ENCODE measurements around the gene SLC16A1. TPM values are rescaled to one million over a fixed set of nuclear protein-coding genes. Genes with fewer than 3 reads are reported as not detected.

SLC16A1 gene
- total RNA-seq, 1 experiment from 2014 or later: 328 TPM

DNA sequence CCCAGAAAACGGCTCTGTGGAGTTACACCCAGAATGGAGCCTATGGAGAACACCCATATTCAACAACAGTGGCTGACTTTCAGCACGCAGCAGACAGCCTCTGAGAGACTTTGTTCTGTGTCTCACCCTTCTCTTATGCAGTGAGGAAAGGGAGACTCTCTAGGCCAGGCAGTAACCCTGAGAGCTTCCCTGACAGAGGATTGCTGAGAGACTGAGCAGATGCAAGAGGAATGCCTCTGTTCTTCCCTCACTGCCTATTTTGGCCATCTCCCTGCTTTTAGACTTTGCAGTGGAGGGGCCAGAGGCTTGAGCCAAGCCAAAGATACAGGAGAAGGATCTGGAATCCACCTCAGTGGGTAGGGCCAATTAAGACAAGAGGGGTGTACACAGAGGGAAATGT, 41.8 kb upstream of the SLC16A1 start:
- DNase-seq (ENCODE audit: low spot score) (no peak), ATAC-seq (no peak)
- Mint-ChIP-seq H3K27ac (no peak overlapping the region), H3K4me3 (no peak overlapping the region), H3K27me3 (ENCODE audit: low read depth) (no peaks in the 10 kb centered on the region), H3K36me3 (peaks cover 16% of the 10 kb centered on the region), H3K4me1 (peaks cover 4% of the 10 kb centered on the region), H3K9me3 (no peaks in the 10 kb centered on the region)
- TF ChIP-seq CREM (CRISPR knock-in tag; IDR thresholded peaks at IDR 0.05) (no peak), ZNF232 (CRISPR knock-in tag; IDR thresholded peaks at IDR 0.05) (no peak), CBFB (CRISPR knock-in tag; IDR thresholded peaks at IDR 0.05; ENCODE audit: low read depth) (no peak), ESRRA (CRISPR knock-in tag; IDR thresholded peaks at IDR 0.05; ENCODE audit: borderline replicate concordance) (no peak), JAZF1 (CRISPR knock-in tag; IDR thresholded peaks at IDR 0.05) (no peak), HMGA2 (CRISPR knock-in tag; IDR thresholded peaks at IDR 0.05) (no peak), CREB1 (CRISPR knock-in tag; IDR thresholded peaks at IDR 0.05) (no peak), MXD4 (CRISPR knock-in tag; IDR thresholded peaks at IDR 0.05; ENCODE audit: borderline replicate concordance) (no peak)
- TF ChIP-seq, protein P1, sequence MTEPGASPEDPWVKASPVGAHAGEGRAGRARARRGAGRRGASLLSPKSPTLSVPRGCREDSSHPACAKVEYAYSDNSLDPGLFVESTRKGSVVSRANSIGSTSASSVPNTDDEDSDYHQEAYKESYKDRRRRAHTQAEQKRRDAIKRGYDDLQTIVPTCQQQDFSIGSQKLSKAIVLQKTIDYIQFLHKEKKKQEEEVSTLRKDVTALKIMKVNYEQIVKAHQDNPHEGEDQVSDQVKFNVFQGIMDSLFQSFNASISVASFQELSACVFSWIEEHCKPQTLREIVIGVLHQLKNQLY (CRISPR knock-in tag; IDR thresholded peaks at IDR 0.05): no peak
- TF ChIP-seq, protein P2, sequence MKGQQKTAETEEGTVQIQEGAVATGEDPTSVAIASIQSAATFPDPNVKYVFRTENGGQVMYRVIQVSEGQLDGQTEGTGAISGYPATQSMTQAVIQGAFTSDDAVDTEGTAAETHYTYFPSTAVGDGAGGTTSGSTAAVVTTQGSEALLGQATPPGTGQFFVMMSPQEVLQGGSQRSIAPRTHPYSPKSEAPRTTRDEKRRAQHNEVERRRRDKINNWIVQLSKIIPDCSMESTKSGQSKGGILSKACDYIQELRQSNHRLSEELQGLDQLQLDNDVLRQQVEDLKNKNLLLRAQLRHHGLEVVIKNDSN (CRISPR knock-in tag; IDR thresholded peaks at IDR 0.05): no peak
- POLR2A ChIA-PET: no interaction called here
- CTCF ChIA-PET: interaction anchor here (2.0 to 2.5 kb wide), 2 partner anchors 44 to 75 kb away, joined by 7 to 12 read pairs; partner anchors contain the start of gene LRIG2

GRCh38 chr1:112995890-112996289, 39.9 kb upstream of the SLC16A1 start:
- no peaks in the 10 kb centered on the region for H3K27me3 Mint-ChIP-seq (ENCODE audit: low read depth)
- H3K4me3 Mint-ChIP-seq: no peak overlapping the region
- H3K36me3 Mint-ChIP-seq: peaks cover 9% of the 10 kb centered on the region
- ATAC-seq (no peak), DNase-seq (ENCODE audit: low spot score) (no peak)
- H3K4me1 Mint-ChIP-seq: peaks cover 11% of the 10 kb centered on the region
- ChIA-PET CTCF (no interaction called here), POLR2A (interaction anchor here (0.6 kb wide), 1 partner anchor 46 kb away, joined by 3 read pairs; no protein-coding TSS in a partner anchor)
- no peak overlapping the region for H3K27ac Mint-ChIP-seq
- no peaks in the 10 kb centered on the region for H3K9me3 Mint-ChIP-seq
- TF ChIP-seq NR2C2 (CRISPR knock-in tag; IDR thresholded peaks at IDR 0.05) (no peak), ZNF317 (CRISPR knock-in tag; IDR thresholded peaks at IDR 0.05; ENCODE audit: borderline replicate concordance, low read depth) (no peak), ATF2 (CRISPR knock-in tag; IDR thresholded peaks at IDR 0.05; ENCODE audit: borderline replicate concordance, low read depth) (no peak), MAX (CRISPR knock-in tag; IDR thresholded peaks at IDR 0.05) (no peak), SOX15 (CRISPR knock-in tag; IDR thresholded peaks at IDR 0.05) (no peak), CBFB (CRISPR knock-in tag; IDR thresholded peaks at IDR 0.05; ENCODE audit: low read depth) (no peak), PRDM15 (CRISPR knock-in tag; IDR thresholded peaks at IDR 0.05) (no peak), ZNF232 (CRISPR knock-in tag; IDR thresholded peaks at IDR 0.05) (no peak), NFYB (CRISPR knock-in tag; conservative IDR thresholded peaks at IDR 0.05; ENCODE audit: low read depth) (no peak), ELF4 (CRISPR knock-in tag; IDR thresholded peaks at IDR 0.05; ENCODE audit: low read depth) (no peak), ZSCAN18 (CRISPR knock-in tag; IDR thresholded peaks at IDR 0.05) (no peak)
- TF ChIP-seq, protein P3, sequence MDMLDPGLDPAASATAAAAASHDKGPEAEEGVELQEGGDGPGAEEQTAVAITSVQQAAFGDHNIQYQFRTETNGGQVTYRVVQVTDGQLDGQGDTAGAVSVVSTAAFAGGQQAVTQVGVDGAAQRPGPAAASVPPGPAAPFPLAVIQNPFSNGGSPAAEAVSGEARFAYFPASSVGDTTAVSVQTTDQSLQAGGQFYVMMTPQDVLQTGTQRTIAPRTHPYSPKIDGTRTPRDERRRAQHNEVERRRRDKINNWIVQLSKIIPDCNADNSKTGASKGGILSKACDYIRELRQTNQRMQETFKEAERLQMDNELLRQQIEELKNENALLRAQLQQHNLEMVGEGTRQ (CRISPR knock-in tag; IDR thresholded peaks at IDR 0.05): no peak
- TF ChIP-seq, protein P4, sequence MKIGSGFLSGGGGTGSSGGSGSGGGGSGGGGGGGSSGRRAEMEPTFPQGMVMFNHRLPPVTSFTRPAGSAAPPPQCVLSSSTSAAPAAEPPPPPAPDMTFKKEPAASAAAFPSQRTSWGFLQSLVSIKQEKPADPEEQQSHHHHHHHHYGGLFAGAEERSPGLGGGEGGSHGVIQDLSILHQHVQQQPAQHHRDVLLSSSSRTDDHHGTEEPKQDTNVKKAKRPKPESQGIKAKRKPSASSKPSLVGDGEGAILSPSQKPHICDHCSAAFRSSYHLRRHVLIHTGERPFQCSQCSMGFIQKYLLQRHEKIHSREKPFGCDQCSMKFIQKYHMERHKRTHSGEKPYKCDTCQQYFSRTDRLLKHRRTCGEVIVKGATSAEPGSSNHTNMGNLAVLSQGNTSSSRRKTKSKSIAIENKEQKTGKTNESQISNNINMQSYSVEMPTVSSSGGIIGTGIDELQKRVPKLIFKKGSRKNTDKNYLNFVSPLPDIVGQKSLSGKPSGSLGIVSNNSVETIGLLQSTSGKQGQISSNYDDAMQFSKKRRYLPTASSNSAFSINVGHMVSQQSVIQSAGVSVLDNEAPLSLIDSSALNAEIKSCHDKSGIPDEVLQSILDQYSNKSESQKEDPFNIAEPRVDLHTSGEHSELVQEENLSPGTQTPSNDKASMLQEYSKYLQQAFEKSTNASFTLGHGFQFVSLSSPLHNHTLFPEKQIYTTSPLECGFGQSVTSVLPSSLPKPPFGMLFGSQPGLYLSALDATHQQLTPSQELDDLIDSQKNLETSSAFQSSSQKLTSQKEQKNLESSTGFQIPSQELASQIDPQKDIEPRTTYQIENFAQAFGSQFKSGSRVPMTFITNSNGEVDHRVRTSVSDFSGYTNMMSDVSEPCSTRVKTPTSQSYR (CRISPR knock-in tag; IDR thresholded peaks at IDR 0.05): no peak
- TF ChIP-seq, protein P5, sequence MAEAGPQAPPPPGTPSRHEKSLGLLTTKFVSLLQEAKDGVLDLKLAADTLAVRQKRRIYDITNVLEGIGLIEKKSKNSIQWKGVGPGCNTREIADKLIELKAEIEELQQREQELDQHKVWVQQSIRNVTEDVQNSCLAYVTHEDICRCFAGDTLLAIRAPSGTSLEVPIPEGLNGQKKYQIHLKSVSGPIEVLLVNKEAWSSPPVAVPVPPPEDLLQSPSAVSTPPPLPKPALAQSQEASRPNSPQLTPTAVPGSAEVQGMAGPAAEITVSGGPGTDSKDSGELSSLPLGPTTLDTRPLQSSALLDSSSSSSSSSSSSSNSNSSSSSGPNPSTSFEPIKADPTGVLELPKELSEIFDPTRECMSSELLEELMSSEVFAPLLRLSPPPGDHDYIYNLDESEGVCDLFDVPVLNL (CRISPR knock-in tag; IDR thresholded peaks at IDR 0.05; ENCODE audit: borderline replicate concordance, low read depth): no peak
